Measurements from ENCODE around the gene PALM3. TPM values are rescaled to one million over a fixed set of nuclear protein-coding genes. Genes with fewer than 3 reads are reported as not detected.

Gene PALM3
- total RNA-seq, 1 donor from 2014 or later = not detected

- Histone ChIP-seq H3K4me1 (ENCODE audit: control insufficient read depth in 3 of 3, insufficient read depth in 3 of 3, low read length in 3 of 3) (peaks cover 0 to 5% (median 4%) of the 10 kb centered on the region in 3 donors), H3K36me3 (ENCODE audit: control insufficient read depth in 3 of 3, insufficient read depth in 3 of 3, low read length in 3 of 3) (no peaks in the 10 kb centered on the region), H3K27ac (ENCODE audit: low read depth, low read length) (no peak overlapping the region), H3K27me3 (ENCODE audit: control insufficient read depth in 3 of 3, insufficient read depth in 3 of 3, low read length in 3 of 3) (peaks cover 35 to 40% (median 37%) of the 10 kb centered on the region in 3 donors), H3K9me3 (ENCODE audit: control insufficient read depth in 3 of 3, low read length in 3 of 3) (no peaks in the 10 kb centered on the region), H3K9ac (ENCODE audit: low read depth in 1 of 3, low read length in 3 of 3) (no peak overlapping the region), H3K4me3 (ENCODE audit: low read length in 3 of 3) (no peak overlapping the region)
Measured at GRCh38 chr19:14062558-14062855, 631 bp upstream of the PALM3 start.

GRCh38 chr19:14061081-14061749 is 661 bp downstream of the PALM3 start:
- no peak overlapping the region for H3K27ac ChIP-seq (ENCODE audit: low read depth, low read length)
- H3K36me3 ChIP-seq (ENCODE audit: control insufficient read depth in 3 of 3, insufficient read depth in 3 of 3, low read length in 3 of 3) = no peaks in the 10 kb centered on the region
- H3K4me1 ChIP-seq (ENCODE audit: control insufficient read depth in 3 of 3, insufficient read depth in 3 of 3, low read length in 3 of 3) = peaks cover 0 to 8% (median 4%) of the 10 kb centered on the region in 3 donors
- H3K9me3 ChIP-seq (ENCODE audit: control insufficient read depth in 3 of 3, low read length in 3 of 3) = no peaks in the 10 kb centered on the region
- H3K4me3 ChIP-seq (ENCODE audit: low read length in 3 of 3) = no peak overlapping the region
- no peak overlapping the region for H3K9ac ChIP-seq (ENCODE audit: low read depth in 1 of 3, low read length in 3 of 3)
- H3K27me3 ChIP-seq (ENCODE audit: control insufficient read depth in 3 of 3, insufficient read depth in 3 of 3, low read length in 3 of 3) = peaks cover 36 to 44% (median 40%) of the 10 kb centered on the region in 3 donors

GRCh38 chr19:14059652-14060155 is 2.2 kb downstream of the PALM3 start:
- Histone ChIP-seq H3K4me1 (ENCODE audit: control insufficient read depth in 3 of 3, insufficient read depth in 3 of 3, low read length in 3 of 3) (peaks cover 0 to 8% (median 4%) of the 10 kb centered on the region in 3 donors), H3K36me3 (ENCODE audit: control insufficient read depth in 3 of 3, insufficient read depth in 3 of 3, low read length in 3 of 3) (no peaks in the 10 kb centered on the region), H3K4me3 (ENCODE audit: low read length in 3 of 3) (no peak overlapping the region), H3K27ac (ENCODE audit: low read depth, low read length) (no peak overlapping the region), H3K9me3 (ENCODE audit: control insufficient read depth in 3 of 3, low read length in 3 of 3) (no peaks in the 10 kb centered on the region), H3K9ac (ENCODE audit: low read depth in 1 of 3, low read length in 3 of 3) (no peak overlapping the region), H3K27me3 (ENCODE audit: control insufficient read depth in 3 of 3, insufficient read depth in 3 of 3, low read length in 3 of 3) (peaks cover 40 to 49% (median 42%) of the 10 kb centered on the region in 3 donors)

- Histone ChIP-seq H3K4me1 (ENCODE audit: control insufficient read depth in 3 of 3, insufficient read depth in 3 of 3, low read length in 3 of 3) (peaks cover 0 to 8% (median 4%) of the 10 kb centered on the region in 3 donors), H3K27me3 (ENCODE audit: control insufficient read depth in 3 of 3, insufficient read depth in 3 of 3, low read length in 3 of 3) (peaks cover 40 to 49% (median 42%) of the 10 kb centered on the region in 3 donors)
Measured at GRCh38 chr19:14059093-14059480, 2.8 kb downstream of the PALM3 start.

GRCh38 chr19:14058182-14059092 is 3.4 kb downstream of the PALM3 start:
- H3K4me3 ChIP-seq (ENCODE audit: low read length in 3 of 3) = no peak overlapping the region
- H3K9ac ChIP-seq (ENCODE audit: low read depth in 1 of 3, low read length in 3 of 3) = no peak overlapping the region
- H3K9me3 ChIP-seq (ENCODE audit: control insufficient read depth in 3 of 3, low read length in 3 of 3) = no peaks in the 10 kb centered on the region
- H3K36me3 ChIP-seq (ENCODE audit: control insufficient read depth in 3 of 3, insufficient read depth in 3 of 3, low read length in 3 of 3) = no peaks in the 10 kb centered on the region
- H3K4me1 ChIP-seq (ENCODE audit: control insufficient read depth in 3 of 3, insufficient read depth in 3 of 3, low read length in 3 of 3) = peaks cover 0 to 8% (median 4%) of the 10 kb centered on the region in 3 donors
- no peak overlapping the region for H3K27ac ChIP-seq (ENCODE audit: low read depth, low read length)
- peaks cover 40 to 49% (median 42%) of the 10 kb centered on the region in 3 donors for H3K27me3 ChIP-seq (ENCODE audit: control insufficient read depth in 3 of 3, insufficient read depth in 3 of 3, low read length in 3 of 3)

More at GRCh38 chr19:14059093-14059480, 2.8 kb downstream of the PALM3 start:
- Histone ChIP-seq H3K9me3 (ENCODE audit: control insufficient read depth in 3 of 3, low read length in 3 of 3) (no peaks in the 10 kb centered on the region), H3K27ac (ENCODE audit: low read depth, low read length) (no peak overlapping the region), H3K9ac (ENCODE audit: low read depth in 1 of 3, low read length in 3 of 3) (no peak overlapping the region), H3K4me3 (ENCODE audit: low read length in 3 of 3) (no peak overlapping the region), H3K36me3 (ENCODE audit: control insufficient read depth in 3 of 3, insufficient read depth in 3 of 3, low read length in 3 of 3) (no peaks in the 10 kb centered on the region)

GRCh38 chr19:14056741-14057356 is 5.0 kb downstream of the PALM3 start:
- no peak overlapping the region for H3K9ac ChIP-seq (ENCODE audit: low read depth in 1 of 3, low read length in 3 of 3)
- no peaks in the 10 kb centered on the region for H3K36me3 ChIP-seq (ENCODE audit: control insufficient read depth in 3 of 3, insufficient read depth in 3 of 3, low read length in 3 of 3)
- no peaks in the 10 kb centered on the region for H3K9me3 ChIP-seq (ENCODE audit: control insufficient read depth in 3 of 3, low read length in 3 of 3)
- H3K4me3 ChIP-seq (ENCODE audit: low read length in 3 of 3) = no peak overlapping the region
- peaks cover 0 to 8% (median 4%) of the 10 kb centered on the region in 3 donors for H3K4me1 ChIP-seq (ENCODE audit: control insufficient read depth in 3 of 3, insufficient read depth in 3 of 3, low read length in 3 of 3)
- no peak overlapping the region for H3K27ac ChIP-seq (ENCODE audit: low read depth, low read length)
- peaks cover 36 to 49% (median 42%) of the 10 kb centered on the region in 3 donors for H3K27me3 ChIP-seq (ENCODE audit: control insufficient read depth in 3 of 3, insufficient read depth in 3 of 3, low read length in 3 of 3)

- H3K4me1 ChIP-seq (ENCODE audit: control insufficient read depth in 3 of 3, insufficient read depth in 3 of 3, low read length in 3 of 3) = peaks cover 0 to 8% (median 4%) of the 10 kb centered on the region in 3 donors
- H3K9me3 ChIP-seq (ENCODE audit: control insufficient read depth in 3 of 3, low read length in 3 of 3) = no peaks in the 10 kb centered on the region
- H3K27ac ChIP-seq (ENCODE audit: low read depth, low read length) = no peak overlapping the region
- H3K9ac ChIP-seq (ENCODE audit: low read depth in 1 of 3, low read length in 3 of 3) = peak overlapping the region in 1 of 3 donors; percentile 3
- no peaks in the 10 kb centered on the region for H3K36me3 ChIP-seq (ENCODE audit: control insufficient read depth in 3 of 3, insufficient read depth in 3 of 3, low read length in 3 of 3)
- H3K27me3 ChIP-seq (ENCODE audit: control insufficient read depth in 3 of 3, insufficient read depth in 3 of 3, low read length in 3 of 3) = peaks cover 31 to 45% (median 38%) of the 10 kb centered on the region in 3 donors
- no peak overlapping the region for H3K4me3 ChIP-seq (ENCODE audit: low read length in 3 of 3)
Measured at GRCh38 chr19:14056069-14056666, 5.7 kb downstream of the PALM3 start.

GRCh38 chr19:14055396-14055795 is 6.5 kb downstream of the PALM3 start:
- no peaks in the 10 kb centered on the region for H3K9me3 ChIP-seq (ENCODE audit: control insufficient read depth in 3 of 3, low read length in 3 of 3)
- no peak overlapping the region for H3K4me3 ChIP-seq (ENCODE audit: low read length in 3 of 3)
- peaks cover 0 to 8% (median 4%) of the 10 kb centered on the region in 3 donors for H3K4me1 ChIP-seq (ENCODE audit: control insufficient read depth in 3 of 3, insufficient read depth in 3 of 3, low read length in 3 of 3)
- no peak overlapping the region for H3K9ac ChIP-seq (ENCODE audit: low read depth in 1 of 3, low read length in 3 of 3)
- peaks cover 25 to 39% (median 32%) of the 10 kb centered on the region in 3 donors for H3K27me3 ChIP-seq (ENCODE audit: control insufficient read depth in 3 of 3, insufficient read depth in 3 of 3, low read length in 3 of 3)
- H3K27ac ChIP-seq (ENCODE audit: low read depth, low read length) = no peak overlapping the region
- no peaks in the 10 kb centered on the region for H3K36me3 ChIP-seq (ENCODE audit: control insufficient read depth in 3 of 3, insufficient read depth in 3 of 3, low read length in 3 of 3)

GRCh38 chr19:14054721-14055120 is 7.2 kb downstream of the PALM3 start:
- H3K4me1 ChIP-seq (ENCODE audit: control insufficient read depth in 3 of 3, insufficient read depth in 3 of 3, low read length in 3 of 3) = peaks cover 0 to 8% (median 4%) of the 10 kb centered on the region in 3 donors
- peaks cover 18 to 33% (median 27%) of the 10 kb centered on the region in 3 donors for H3K27me3 ChIP-seq (ENCODE audit: control insufficient read depth in 3 of 3, insufficient read depth in 3 of 3, low read length in 3 of 3)
- H3K9ac ChIP-seq (ENCODE audit: low read depth in 1 of 3, low read length in 3 of 3) = no peak overlapping the region
- no peaks in the 10 kb centered on the region for H3K9me3 ChIP-seq (ENCODE audit: control insufficient read depth in 3 of 3, low read length in 3 of 3)
- H3K27ac ChIP-seq (ENCODE audit: low read depth, low read length) = no peak overlapping the region
- H3K4me3 ChIP-seq (ENCODE audit: low read length in 3 of 3) = no peak overlapping the region
- no peaks in the 10 kb centered on the region for H3K36me3 ChIP-seq (ENCODE audit: control insufficient read depth in 3 of 3, insufficient read depth in 3 of 3, low read length in 3 of 3)

Measured in skeletal muscle tissue (tissue), 4 donors.